ENCODE measurements around the gene PARP8.
"Not testable (repeated sequence)": the region's sequence is repeated elsewhere in the genome, so short reads cannot be mapped to it uniquely, and the experiment has no call there.

The PARP8 gene

GRCh38 chr5:50668636-50669035 is 2.2 kb downstream of the PARP8 start:
- H3K14ac ChIP-seq (ENCODE audit: low read length in 2 of 2); H3K4me1 ChIP-seq (ENCODE audit: control insufficient read depth, insufficient read depth, low read depth, low read length); H3K79me1 ChIP-seq (replicated peaks; ENCODE audit: low read length, poor library complexity, severe bottlenecking); H3K4me2 ChIP-seq (ENCODE audit: low read length, poor library complexity, severe bottlenecking); H3K23ac ChIP-seq (ENCODE audit: low read length in 2 of 2); H2AK5ac ChIP-seq (ENCODE audit: low read length, severe bottlenecking); H3K27me3 ChIP-seq (ENCODE audit: control insufficient read depth in 1 of 2, insufficient read depth in 1 of 2, low read length in 2 of 2); H2BK12ac ChIP-seq (ENCODE audit: low read length in 2 of 2); H3K18ac ChIP-seq (ENCODE audit: low read depth in 1 of 2, low read length in 2 of 2); H2AFZ ChIP-seq (ENCODE audit: low read depth, low read length); DNase-seq; H2BK5ac ChIP-seq (ENCODE audit: low read depth, low read length, poor library complexity, severe bottlenecking); H2BK15ac ChIP-seq (ENCODE audit: low read depth, poor library complexity, severe bottlenecking); H4K91ac ChIP-seq (ENCODE audit: low read length); H2BK120ac ChIP-seq (ENCODE audit: low read depth, low read length); H3K4ac ChIP-seq (ENCODE audit: low read depth in 1 of 2, low read length in 2 of 2); H3K9me3 ChIP-seq (ENCODE audit: control insufficient read depth, low read length); H3K36me3 ChIP-seq (ENCODE audit: control insufficient read depth in 1 of 2, insufficient read depth in 2 of 2, low read depth in 1 of 2, low read length in 2 of 2); H4K8ac ChIP-seq (ENCODE audit: low read length); H3K27ac ChIP-seq (ENCODE audit: low read length, poor library complexity, severe bottlenecking): not testable (repeated sequence)
- Histone ChIP-seq H3K9ac (ENCODE audit: low read length) (peak overlapping the region; percentile 94), H3K4me3 (ENCODE audit: insufficient read depth in 1 of 2, low read depth in 1 of 2, low read length in 2 of 2) (peak overlapping the region in 1 of 2 experiments; percentile 92)
- no CpG with 5 or more reads among the region's 1 CpG for WGBS

GRCh38 chr5:50672663-50673062 is 6.2 kb downstream of the PARP8 start:
- Histone ChIP-seq H3K27me3 (ENCODE audit: control insufficient read depth in 1 of 2, insufficient read depth in 1 of 2, low read length in 2 of 2) (no peaks in the 10 kb centered on the region), H4K8ac (ENCODE audit: low read length) (no peak overlapping the region), H3K4me3 (ENCODE audit: insufficient read depth in 1 of 2, low read depth in 1 of 2, low read length in 2 of 2) (no peak overlapping the region), H3K9ac (ENCODE audit: low read length) (no peak overlapping the region), H3K36me3 (ENCODE audit: control insufficient read depth in 1 of 2, insufficient read depth in 2 of 2, low read depth in 1 of 2, low read length in 2 of 2) (no peaks in the 10 kb centered on the region), H4K91ac (ENCODE audit: low read length) (no peak overlapping the region), H2AK5ac (ENCODE audit: low read length, severe bottlenecking) (no peak overlapping the region), H3K27ac (ENCODE audit: low read length, poor library complexity, severe bottlenecking) (no peak overlapping the region), H2BK15ac (ENCODE audit: low read depth, poor library complexity, severe bottlenecking) (no peak overlapping the region), H2BK12ac (ENCODE audit: low read length in 2 of 2) (no peak overlapping the region), H2BK5ac (ENCODE audit: low read depth, low read length, poor library complexity, severe bottlenecking) (no peak overlapping the region), H3K4me1 (ENCODE audit: control insufficient read depth, insufficient read depth, low read depth, low read length) (no peaks in the 10 kb centered on the region), H3K79me1 (replicated peaks; ENCODE audit: low read length, poor library complexity, severe bottlenecking) (peaks cover 11% of the 10 kb centered on the region), H3K9me3 (ENCODE audit: control insufficient read depth, low read length) (no peaks in the 10 kb centered on the region), H3K4me2 (ENCODE audit: low read length, poor library complexity, severe bottlenecking) (no peak overlapping the region), H3K14ac (ENCODE audit: low read length in 2 of 2) (no peak overlapping the region), H3K4ac (ENCODE audit: low read depth in 1 of 2, low read length in 2 of 2) (no peak overlapping the region), H3K18ac (ENCODE audit: low read depth in 1 of 2, low read length in 2 of 2) (no peak overlapping the region), H2BK120ac (ENCODE audit: low read depth, low read length) (no peak overlapping the region), H2AFZ (ENCODE audit: low read depth, low read length) (no peak overlapping the region), H3K23ac (ENCODE audit: low read length in 2 of 2) (no peak overlapping the region)
- 90% methylated on average over 1 of the region's 2 CpGs for WGBS
- DNase-seq = no peak

- not testable (repeated sequence) for H2AK5ac ChIP-seq (ENCODE audit: low read length, severe bottlenecking); H3K4me1 ChIP-seq (ENCODE audit: control insufficient read depth, insufficient read depth, low read depth, low read length); H4K91ac ChIP-seq (ENCODE audit: low read length); H3K18ac ChIP-seq (ENCODE audit: low read depth in 1 of 2, low read length in 2 of 2); H3K27me3 ChIP-seq (ENCODE audit: control insufficient read depth in 1 of 2, insufficient read depth in 1 of 2, low read length in 2 of 2); H3K14ac ChIP-seq (ENCODE audit: low read length in 2 of 2); H3K4me3 ChIP-seq (ENCODE audit: insufficient read depth in 1 of 2, low read depth in 1 of 2, low read length in 2 of 2); H4K8ac ChIP-seq (ENCODE audit: low read length); H3K4me2 ChIP-seq (ENCODE audit: low read length, poor library complexity, severe bottlenecking); H2BK5ac ChIP-seq (ENCODE audit: low read depth, low read length, poor library complexity, severe bottlenecking); H3K4ac ChIP-seq (ENCODE audit: low read depth in 1 of 2, low read length in 2 of 2); H2BK12ac ChIP-seq (ENCODE audit: low read length in 2 of 2); H3K9ac ChIP-seq (ENCODE audit: low read length); H3K36me3 ChIP-seq (ENCODE audit: control insufficient read depth in 1 of 2, insufficient read depth in 2 of 2, low read depth in 1 of 2, low read length in 2 of 2); H3K9me3 ChIP-seq (ENCODE audit: control insufficient read depth, low read length); H2BK15ac ChIP-seq (ENCODE audit: low read depth, poor library complexity, severe bottlenecking); H2AFZ ChIP-seq (ENCODE audit: low read depth, low read length); H3K23ac ChIP-seq (ENCODE audit: low read length in 2 of 2); H2BK120ac ChIP-seq (ENCODE audit: low read depth, low read length); DNase-seq; H3K27ac ChIP-seq (ENCODE audit: low read length, poor library complexity, severe bottlenecking)
- H3K79me1 ChIP-seq (replicated peaks; ENCODE audit: low read length, poor library complexity, severe bottlenecking) = peaks cover 11% of the 10 kb centered on the region
- WGBS = 89% methylated on average over 2 of the region's 3 CpGs
Measured at GRCh38 chr5:50673444-50673843, 7.0 kb downstream of the PARP8 start.

- DNase-seq = no peak
- H2BK15ac ChIP-seq (ENCODE audit: low read depth, poor library complexity, severe bottlenecking) = no peak overlapping the region
- H3K4ac ChIP-seq (ENCODE audit: low read depth in 1 of 2, low read length in 2 of 2) = no peak overlapping the region
- H3K27me3 ChIP-seq (ENCODE audit: control insufficient read depth in 1 of 2, insufficient read depth in 1 of 2, low read length in 2 of 2) = no peaks in the 10 kb centered on the region
- no peak overlapping the region for H2BK120ac ChIP-seq (ENCODE audit: low read depth, low read length)
- WGBS = 98% methylated on average over 15 of the region's 15 CpGs
- no peaks in the 10 kb centered on the region for H3K36me3 ChIP-seq (ENCODE audit: control insufficient read depth in 1 of 2, insufficient read depth in 2 of 2, low read depth in 1 of 2, low read length in 2 of 2)
- H4K8ac ChIP-seq (ENCODE audit: low read length) = no peak overlapping the region
- no peak overlapping the region for H3K14ac ChIP-seq (ENCODE audit: low read length in 2 of 2)
- no peak overlapping the region for H3K4me2 ChIP-seq (ENCODE audit: low read length, poor library complexity, severe bottlenecking)
- no peak overlapping the region for H2AFZ ChIP-seq (ENCODE audit: low read depth, low read length)
- no peak overlapping the region for H3K4me3 ChIP-seq (ENCODE audit: insufficient read depth in 1 of 2, low read depth in 1 of 2, low read length in 2 of 2)
- H2BK12ac ChIP-seq (ENCODE audit: low read length in 2 of 2) = no peak overlapping the region
- no peak overlapping the region for H2BK5ac ChIP-seq (ENCODE audit: low read depth, low read length, poor library complexity, severe bottlenecking)
- no peaks in the 10 kb centered on the region for H3K9me3 ChIP-seq (ENCODE audit: control insufficient read depth, low read length)
- H2AK5ac ChIP-seq (ENCODE audit: low read length, severe bottlenecking) = no peak overlapping the region
- no peak overlapping the region for H3K18ac ChIP-seq (ENCODE audit: low read depth in 1 of 2, low read length in 2 of 2)
- no peaks in the 10 kb centered on the region for H3K4me1 ChIP-seq (ENCODE audit: control insufficient read depth, insufficient read depth, low read depth, low read length)
- no peak overlapping the region for H3K27ac ChIP-seq (ENCODE audit: low read length, poor library complexity, severe bottlenecking)
- H3K9ac ChIP-seq (ENCODE audit: low read length) = no peak overlapping the region
- H4K91ac ChIP-seq (ENCODE audit: low read length) = no peak overlapping the region
- peaks cover 16% of the 10 kb centered on the region for H3K79me1 ChIP-seq (replicated peaks; ENCODE audit: low read length, poor library complexity, severe bottlenecking)
- no peak overlapping the region for H3K23ac ChIP-seq (ENCODE audit: low read length in 2 of 2)
Measured at GRCh38 chr5:50675385-50675784, 8.9 kb downstream of the PARP8 start.

All from mesenchymal stem cell (in vitro differentiated cells and primary cell).